A549 (cell line): ENCODE results near the gene KRT32.

Experiments used
- CBX8 ChIP-seq: fragments of 200-600 bp; sonication (generic); IDR thresholded peaks from 2 replicates; pipeline ENCODE4 v1.6.1; 2016
- CEBPB ChIP-seq, 2 experiments: fragments of >200 bp in 1 of 2; sonication (Bioruptor Twin) in 1 of 2; formaldehyde crosslinking in 1 of 2; IDR thresholded peaks; 2 replicates each; pipeline ENCODE4 v1.6.1; 2012 to 2016
- CHD4 ChIP-seq: fragments of 200-600 bp; sonication (generic); IDR thresholded peaks from 2 replicates; pipeline ENCODE4 v1.6.1; 2016; ENCODE audit warnings: antibody characterized with exemption, mild to moderate bottlenecking, borderline replicate concordance
- CTCF ChIP-seq: fragments of >200 bp; sonication (Bioruptor Twin); formaldehyde crosslinking; IDR thresholded peaks from 3 replicates; pipeline ENCODE4 v1.5.1; 2016
- HDAC2 ChIP-seq: fragments of 200-600 bp; sonication (generic); IDR thresholded peaks from 2 replicates; pipeline ENCODE4 v1.6.1; 2016
- MAFK ChIP-seq: fragments of 450-650 bp; IDR thresholded peaks from 2 replicates; pipeline ENCODE4 v1.6.1; 2014; ENCODE audit not compliant: partially characterized antibody
- MAX ChIP-seq: IDR thresholded peaks from 2 replicates; pipeline ENCODE4 v1.6.1; 2012
- NFE2L2 ChIP-seq: fragments of 150-350 bp; conservative IDR thresholded peaks from 2 replicates; pipeline ENCODE4 v1.6.1; 2014; ENCODE audit warnings: low read length
- POLR2A ChIP-seq: IDR thresholded peaks from 2 replicates; pipeline ENCODE4 v1.6.1; 2012; ENCODE audit warnings: mild to moderate bottlenecking, low read length
- RFX5 ChIP-seq: fragments of 450-650 bp; IDR thresholded peaks from 2 replicates; pipeline ENCODE4 v1.7.1; 2014; ENCODE audit warnings: antibody characterized with exemption, mild to moderate bottlenecking, moderate library complexity
- SMC3 ChIP-seq: fragments of >200 bp; sonication (Bioruptor Twin); formaldehyde crosslinking; IDR thresholded peaks from 3 replicates; pipeline ENCODE4 v1.6.1; 2018; ENCODE audit warnings: inconsistent platforms
- TF ChIP-seq, protein P1 (sequence below): IDR thresholded peaks from 2 replicates; pipeline ENCODE4 v1.6.1; 2012
- TF ChIP-seq, protein P2 (sequence below): fragments of 450-650 bp; IDR thresholded peaks from 2 replicates; pipeline ENCODE4 v1.6.1; 2014; ENCODE audit warnings: antibody characterized with exemption

DNA sequence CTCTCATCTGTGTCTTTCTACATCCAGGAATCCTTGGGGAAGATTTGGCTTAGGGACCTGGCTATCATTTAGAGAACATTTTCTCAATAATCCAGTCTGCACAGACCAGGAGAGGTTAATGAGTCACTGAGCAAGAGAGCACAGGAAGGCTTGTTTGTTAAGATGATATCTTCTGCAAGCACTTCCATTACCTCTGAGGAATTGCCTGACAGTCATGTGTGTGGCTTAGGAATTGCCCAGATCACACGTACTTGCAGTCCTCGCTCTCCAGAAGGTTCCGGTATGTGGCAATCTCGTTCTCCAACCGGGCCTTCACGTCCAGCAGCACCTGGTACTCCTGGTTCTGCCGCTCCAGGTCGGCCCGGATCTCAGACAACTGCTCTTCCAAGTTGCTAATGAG is 46.1 kb downstream of the KRT32 start:
- TF ChIP-seq POLR2A (no peak), NFE2L2 (no peak), MAX (no peak), CTCF (no peak), RFX5 (no peak), MAFK (no peak), HDAC2 (no peak), SMC3 (no peak), CHD4 (no peak), CEBPB (IDR thresholded peaks at IDR 0.05) (no peak), CBX8 (no peak)
- TF ChIP-seq, protein P1, sequence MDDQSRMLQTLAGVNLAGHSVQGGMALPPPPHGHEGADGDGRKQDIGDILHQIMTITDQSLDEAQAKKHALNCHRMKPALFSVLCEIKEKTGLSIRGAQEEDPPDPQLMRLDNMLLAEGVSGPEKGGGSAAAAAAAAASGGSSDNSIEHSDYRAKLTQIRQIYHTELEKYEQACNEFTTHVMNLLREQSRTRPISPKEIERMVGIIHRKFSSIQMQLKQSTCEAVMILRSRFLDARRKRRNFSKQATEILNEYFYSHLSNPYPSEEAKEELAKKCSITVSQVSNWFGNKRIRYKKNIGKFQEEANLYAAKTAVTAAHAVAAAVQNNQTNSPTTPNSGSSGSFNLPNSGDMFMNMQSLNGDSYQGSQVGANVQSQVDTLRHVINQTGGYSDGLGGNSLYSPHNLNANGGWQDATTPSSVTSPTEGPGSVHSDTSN = no peak
- TF ChIP-seq, protein P2, sequence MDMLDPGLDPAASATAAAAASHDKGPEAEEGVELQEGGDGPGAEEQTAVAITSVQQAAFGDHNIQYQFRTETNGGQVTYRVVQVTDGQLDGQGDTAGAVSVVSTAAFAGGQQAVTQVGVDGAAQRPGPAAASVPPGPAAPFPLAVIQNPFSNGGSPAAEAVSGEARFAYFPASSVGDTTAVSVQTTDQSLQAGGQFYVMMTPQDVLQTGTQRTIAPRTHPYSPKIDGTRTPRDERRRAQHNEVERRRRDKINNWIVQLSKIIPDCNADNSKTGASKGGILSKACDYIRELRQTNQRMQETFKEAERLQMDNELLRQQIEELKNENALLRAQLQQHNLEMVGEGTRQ = no peak
